Testis (tissue), 2 donors: Measurements from ENCODE around the gene GPATCH2.

Experiments
- POLR2A ChIP-seq: fragments of 450-650 bp; IDR thresholded peaks from one replicate; pipeline ENCODE4 v1.6.1; 2017; ENCODE audit warnings: antibody characterized with exemption, mild to moderate bottlenecking, moderate library complexity
- TF ChIP-seq, protein P1 (sequence below), 3 experiments: fragments of 450-650 bp in 2 of 3; fragments of 200-600 bp in 1 of 3; sonication (generic) in 1 of 3; IDR thresholded peaks; one replicate each; pipeline ENCODE4 v1.5.1; 2016 to 2019; ENCODE audit warnings: antibody characterized with exemption in 3 of 3, mild to moderate bottlenecking in 2 of 3, moderate library complexity in 1 of 3

DNA sequence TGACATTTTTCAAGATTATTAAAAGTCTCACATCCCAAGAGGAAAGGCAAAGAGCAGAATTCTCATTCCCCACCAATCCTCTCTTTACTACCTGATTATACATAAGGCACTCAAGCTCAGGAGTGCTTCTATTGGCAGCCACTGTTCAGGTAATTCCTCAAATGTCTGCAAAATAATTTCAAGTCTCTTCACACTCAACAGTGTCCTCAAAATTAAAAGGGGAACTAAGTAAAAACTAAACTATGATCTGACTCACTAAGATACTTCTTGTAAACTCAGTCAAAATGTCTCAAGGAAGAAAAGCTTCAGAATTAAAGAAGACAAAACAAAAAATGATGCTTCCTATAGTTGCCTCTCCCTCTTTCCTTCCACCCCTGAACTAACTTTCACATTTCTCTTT lies 135.6 kb downstream of the GPATCH2 start:
- TF ChIP-seq, protein P1, sequence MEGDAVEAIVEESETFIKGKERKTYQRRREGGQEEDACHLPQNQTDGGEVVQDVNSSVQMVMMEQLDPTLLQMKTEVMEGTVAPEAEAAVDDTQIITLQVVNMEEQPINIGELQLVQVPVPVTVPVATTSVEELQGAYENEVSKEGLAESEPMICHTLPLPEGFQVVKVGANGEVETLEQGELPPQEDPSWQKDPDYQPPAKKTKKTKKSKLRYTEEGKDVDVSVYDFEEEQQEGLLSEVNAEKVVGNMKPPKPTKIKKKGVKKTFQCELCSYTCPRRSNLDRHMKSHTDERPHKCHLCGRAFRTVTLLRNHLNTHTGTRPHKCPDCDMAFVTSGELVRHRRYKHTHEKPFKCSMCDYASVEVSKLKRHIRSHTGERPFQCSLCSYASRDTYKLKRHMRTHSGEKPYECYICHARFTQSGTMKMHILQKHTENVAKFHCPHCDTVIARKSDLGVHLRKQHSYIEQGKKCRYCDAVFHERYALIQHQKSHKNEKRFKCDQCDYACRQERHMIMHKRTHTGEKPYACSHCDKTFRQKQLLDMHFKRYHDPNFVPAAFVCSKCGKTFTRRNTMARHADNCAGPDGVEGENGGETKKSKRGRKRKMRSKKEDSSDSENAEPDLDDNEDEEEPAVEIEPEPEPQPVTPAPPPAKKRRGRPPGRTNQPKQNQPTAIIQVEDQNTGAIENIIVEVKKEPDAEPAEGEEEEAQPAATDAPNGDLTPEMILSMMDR (IDR thresholded peaks at IDR 0.05): no peak
- TF ChIP-seq POLR2A: no peak
